Medulla oblongata (tissue), 1 donor: Measurements from ENCODE around the gene BCL2L11.

Source experiments
- DNase-seq: peaks from one replicate; pipeline ENCODE4 v3.0.0-alpha.2; 2015; ENCODE audit errors: extremely low spot score

BCL2L11 gene

DNA sequence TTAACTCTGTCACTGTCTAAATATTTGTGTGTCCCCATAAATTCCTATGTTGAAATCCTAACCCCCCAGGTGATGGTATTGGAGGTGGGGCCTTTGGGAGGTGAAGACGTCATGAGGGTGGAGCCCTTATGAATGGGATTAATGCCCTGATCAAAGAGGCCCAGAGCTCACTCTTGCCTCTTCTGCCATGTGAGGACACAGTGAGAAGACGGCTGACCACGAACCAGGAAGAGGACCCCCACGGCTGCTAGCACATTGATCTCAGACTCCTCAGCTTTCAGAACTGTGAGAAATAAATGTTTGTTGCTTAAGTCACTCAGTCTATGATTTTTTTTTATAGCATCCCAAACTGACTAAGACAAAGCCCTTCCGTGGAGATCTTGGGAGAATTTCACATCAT lies 71.2 kb downstream of the BCL2L11 start:
- DNase-seq, result no peak

DNA sequence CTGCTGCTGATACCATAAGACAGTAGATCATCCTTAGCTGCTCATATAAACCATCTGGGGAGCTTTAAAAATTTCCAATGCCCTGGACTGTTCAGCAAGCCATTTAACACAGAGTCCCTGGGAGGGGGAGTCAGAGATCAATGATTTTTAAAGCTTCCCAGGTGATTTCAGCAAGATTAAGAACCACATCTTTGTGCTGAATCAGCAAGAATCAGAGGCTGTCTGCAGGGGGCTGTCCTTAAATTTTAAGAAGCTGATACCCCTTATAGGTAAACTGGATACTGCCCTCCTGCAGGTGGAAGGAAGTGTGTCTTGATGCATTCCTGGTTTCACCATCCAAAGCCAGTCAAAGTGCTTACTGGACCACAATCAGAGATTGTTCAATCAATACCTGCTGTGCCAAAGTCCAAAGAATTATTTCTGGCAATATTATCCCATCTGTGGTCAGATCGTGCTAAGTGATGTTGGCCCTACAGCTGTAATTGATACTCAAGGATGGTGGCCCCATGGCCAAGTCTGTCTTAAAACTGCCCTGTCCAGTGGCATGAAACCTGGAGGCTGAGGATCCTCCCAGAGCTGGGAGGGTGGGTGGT lies 72.2 kb downstream of the BCL2L11 start:
- DNase-seq, result no peak

DNA sequence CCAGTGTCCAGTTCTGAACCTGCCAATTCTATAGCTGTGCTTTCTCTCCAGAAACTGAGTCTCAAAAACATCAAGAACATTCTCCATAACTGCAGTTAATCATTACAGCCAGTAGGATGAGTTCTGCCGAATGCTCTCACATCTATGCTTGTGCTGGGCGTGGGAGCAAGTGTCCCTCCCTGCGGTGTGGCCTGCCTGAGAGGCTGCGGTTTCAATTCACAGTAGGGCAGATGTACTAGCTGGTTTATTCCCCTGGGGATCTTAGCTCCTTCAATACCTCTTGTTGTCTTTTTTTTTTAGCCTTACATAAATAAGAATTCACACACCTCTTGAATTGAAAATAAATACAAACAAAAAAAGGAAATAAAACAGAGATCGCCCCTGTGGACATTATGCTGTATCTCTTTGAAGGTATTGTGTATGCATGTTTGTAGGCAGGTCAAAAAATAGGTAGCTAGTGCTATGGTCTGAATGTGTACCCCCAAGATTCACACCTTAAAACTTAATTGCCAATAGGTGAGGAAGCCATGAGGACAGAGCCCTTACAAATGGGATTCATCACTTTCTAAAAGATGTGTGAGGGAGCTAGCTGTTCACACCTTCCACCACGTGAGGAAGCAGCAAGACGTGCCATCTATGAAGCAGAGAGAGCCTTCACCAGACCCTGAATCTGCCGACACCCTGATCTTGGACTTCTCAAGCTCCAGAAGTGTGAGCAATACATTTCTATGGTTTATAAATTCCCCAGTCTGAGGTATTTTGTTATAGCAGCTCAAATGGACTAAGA lies 74.3 kb downstream of the BCL2L11 start:
- DNase-seq, result no peak

DNA sequence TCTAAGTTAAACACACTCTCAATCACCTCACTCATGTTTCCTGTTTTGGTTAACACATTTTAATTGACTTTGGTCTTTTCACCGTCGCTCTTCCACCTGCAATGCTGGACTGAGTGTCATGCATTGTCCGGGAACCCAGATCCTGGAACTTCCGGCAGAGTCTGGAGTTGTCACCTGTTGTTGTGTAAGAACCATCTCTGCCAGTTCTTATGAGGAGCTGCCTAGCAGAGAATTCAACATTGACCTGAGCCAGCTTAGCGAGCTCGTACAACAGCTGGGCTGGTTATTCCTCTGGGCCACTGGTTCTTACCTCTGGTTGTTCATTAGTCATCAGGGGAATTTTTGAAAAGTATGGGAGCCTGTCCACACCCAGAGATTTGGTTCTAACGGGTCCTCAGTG lies 75.7 kb downstream of the BCL2L11 start:
- DNase-seq, result no peak

DNA sequence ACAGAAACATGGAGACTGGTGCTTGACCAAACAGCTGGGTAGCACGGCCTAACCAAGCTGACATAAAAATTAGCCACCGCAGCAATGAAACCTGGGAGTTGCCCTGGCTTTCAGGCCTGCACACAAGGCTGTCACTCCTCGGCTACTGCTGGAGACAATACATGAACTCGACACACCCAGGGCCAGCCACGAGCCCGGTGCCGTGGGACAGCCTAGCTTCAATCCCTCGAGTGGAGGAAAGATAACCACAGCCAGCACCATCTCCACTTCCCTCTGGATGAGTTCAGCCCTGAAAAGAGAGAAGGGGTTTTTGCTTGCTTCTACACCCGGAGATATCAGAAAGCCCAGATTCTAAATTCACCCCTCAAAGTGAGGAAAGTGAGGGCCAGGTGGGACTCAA lies 78.0 kb downstream of the BCL2L11 start:
- DNase-seq, result no peak

DNA sequence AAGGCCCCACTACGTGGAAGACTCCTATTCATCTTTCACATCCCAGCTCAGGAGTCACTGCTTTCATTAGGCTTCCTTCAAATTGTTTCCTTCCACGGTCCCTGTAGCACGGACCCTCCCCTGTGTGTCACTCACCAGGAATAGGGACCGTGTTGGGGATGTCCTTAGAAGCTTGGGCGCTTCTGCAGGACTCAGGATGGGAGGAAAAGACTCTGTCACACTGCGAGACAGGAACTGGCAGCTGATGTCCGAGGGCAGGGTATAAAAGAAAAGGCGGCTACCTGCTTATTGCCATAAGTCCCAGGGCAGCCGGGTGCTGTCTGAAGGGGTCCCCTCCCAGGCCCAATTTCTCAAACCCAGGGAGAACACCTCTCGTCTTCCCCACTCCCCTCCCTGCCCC lies 79.1 kb downstream of the BCL2L11 start:
- no peak for DNase-seq

DNA sequence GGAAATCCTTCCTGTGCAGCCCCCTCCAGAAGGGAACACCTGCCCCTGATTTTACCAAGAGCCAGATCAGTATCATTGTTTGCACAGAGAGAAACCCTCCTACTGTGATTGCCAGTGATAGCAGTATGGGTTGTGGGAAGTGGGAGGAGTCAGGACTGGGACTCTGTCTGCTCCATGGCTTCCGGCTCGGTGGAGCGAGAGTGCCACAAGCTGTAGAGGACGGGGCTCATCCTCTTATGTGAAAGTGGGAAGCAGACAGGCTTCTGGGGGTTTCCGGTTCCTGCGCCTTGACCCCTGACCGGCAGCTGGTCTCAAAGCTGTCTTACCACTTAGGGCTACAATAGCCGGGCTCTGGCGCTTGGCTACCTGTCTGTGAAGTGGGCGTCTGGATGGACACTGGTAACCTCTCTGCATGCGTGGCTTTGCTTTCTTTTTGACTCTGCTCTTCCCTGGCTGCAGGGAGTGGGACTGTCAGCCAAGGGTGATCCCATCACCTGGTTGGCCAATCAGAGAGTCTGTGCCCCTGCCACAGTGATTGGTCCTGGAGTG lies 79.7 kb downstream of the BCL2L11 start:
- DNase-seq, result no peak

DNA sequence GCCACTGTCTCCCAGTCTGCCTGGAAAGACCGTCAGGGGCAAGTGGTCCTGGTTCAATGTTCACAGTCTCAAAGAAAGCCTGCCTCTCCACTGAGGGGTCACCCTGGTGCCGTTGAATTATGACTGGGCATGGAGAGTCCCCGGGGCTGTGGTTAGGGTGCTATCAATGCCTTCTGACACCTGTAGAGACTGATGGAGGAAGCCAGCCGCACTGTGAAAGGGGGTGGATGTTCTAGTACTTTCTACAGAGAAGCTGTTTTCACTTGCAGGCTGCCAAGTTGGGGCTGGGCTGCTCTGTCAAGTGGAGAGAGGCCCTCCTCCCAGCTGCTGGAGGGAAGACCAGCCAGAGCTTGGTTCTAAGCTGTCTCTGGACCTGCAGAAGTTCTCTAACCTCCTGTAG lies 80.5 kb downstream of the BCL2L11 start:
- no peak for DNase-seq

DNA sequence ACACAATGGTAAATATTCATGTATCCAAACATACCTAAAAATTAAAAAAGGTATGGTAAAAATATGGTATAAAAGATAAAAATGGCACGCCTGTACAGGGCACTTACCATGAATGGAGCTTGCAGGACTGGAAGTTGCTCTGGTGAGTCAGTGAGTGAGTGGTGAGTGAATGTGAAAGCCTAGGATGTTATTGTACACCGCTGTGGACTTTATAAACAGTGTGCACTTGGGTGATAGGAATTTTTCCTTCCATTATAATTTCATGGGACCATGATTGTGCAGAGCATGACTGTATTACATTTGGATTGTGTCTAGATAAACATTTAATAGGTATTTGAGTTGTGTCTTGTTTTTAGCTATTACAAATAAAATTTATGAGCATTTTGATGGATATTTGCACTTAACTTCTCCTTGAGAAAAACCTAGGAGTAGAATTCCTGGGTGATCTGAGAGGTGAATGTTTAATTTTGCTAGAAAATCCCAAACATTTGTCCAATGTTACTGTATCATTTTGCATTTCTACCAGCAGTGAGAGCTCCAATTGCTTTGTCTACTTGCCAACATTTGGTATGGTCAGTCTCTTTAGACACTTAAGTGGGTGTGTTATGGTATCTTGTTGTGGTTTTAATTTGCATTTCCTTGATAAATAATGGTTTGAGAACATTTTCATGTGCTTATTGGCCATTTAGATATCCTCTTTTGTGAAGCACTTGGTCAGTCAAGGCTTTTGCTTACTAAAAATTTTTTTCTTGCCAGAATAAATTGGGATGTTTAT lies 81.7 kb downstream of the BCL2L11 start:
- no peak for DNase-seq

DNA sequence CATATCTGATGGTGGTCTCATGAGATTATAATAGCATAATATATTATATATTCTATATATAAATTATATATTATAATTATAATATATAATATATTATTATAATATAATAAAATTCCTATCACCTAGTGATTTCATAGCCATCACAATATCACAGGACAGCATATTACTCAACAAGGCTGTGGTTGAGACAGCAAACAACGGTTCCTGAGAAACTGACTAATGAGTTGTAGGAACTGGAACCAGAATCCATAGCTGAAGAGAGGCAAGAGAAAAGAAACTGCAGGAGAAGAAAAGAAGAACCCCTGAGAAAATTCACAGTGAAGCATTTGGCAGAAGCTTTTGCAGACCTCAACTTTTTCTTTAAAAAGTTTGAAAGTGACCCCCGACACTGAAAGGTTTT lies 84.0 kb downstream of the BCL2L11 start:
- DNase-seq, result no peak

DNA sequence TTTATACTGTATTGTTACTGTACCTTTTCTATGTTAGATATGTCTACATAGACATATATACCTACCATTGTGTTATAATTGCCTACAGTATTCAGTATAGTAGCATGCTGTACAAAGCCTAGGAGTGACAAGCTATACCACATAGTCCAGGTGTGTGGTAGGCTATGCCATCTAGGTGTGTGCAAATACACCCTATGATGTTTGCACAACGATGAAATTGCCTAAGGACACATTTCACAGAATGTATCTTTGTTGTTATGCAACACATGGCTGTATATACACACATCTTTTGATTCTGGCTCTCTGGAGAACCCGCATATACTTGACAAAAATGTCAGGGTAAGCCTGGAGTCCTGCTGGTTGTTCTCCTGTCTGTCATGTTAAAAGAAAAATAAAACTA lies 85.1 kb downstream of the BCL2L11 start:
- no peak for DNase-seq

DNA sequence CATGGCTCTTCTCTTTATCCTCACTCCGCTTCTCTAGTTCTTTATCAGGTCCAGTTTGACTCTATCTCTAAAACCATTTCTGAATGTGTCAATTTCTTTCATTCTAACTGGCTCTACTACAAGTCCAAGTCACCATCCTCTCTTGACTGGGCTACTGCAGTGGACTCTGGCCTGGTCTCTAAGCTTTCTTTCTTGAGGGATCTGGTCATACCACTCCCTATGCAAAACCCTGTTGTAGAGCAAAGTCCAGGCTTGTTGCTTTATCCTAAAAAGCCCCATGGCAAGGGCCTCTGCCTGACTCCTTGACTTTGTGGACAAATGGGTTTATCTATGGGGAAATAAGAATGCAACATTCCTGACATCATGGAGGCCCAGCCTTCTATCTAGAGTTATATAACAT lies 87.1 kb downstream of the BCL2L11 start:
- no peak for DNase-seq

DNA sequence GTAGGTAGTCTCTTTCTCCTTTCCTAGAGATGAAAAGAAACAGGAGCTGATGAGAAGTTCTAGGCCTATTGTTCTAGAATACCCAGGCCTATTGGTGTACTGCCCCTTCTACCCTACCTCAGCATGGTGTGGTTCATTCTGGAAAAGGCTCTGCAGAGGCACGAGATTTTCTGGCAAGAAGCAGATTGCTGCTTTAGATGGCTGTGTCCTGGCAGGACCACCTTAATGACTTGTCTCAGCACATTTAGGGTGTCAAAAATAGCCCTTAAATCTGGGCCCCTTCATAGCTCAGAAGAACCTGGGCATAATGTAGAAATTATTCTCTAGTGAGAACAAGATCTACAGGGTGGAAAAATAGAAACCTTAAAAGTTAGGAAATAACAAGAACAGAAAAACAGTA lies 87.9 kb downstream of the BCL2L11 start:
- no peak for DNase-seq

DNA sequence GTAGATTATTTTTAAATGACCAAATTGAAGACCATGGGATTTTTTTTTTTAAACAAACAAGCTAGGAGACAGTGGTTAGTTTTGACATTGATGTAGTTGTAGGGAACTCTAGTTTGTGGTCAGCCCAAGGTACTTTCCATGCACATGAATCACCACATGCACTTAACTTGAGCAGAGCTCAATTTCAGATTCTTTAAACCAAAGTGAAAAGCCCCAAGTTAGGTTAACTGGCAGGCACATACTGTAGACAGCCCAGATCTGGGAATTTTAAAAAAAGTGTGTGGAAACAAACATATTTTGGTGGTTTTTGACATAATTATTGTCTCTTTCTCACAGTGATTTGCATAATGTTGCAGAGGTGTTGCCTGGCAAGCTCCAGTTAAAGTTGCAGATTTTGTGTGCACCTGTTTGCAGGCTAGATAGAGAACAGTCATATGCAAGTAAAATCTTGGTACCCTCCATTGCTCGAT lies 88.4 kb downstream of the BCL2L11 start:
- no peak for DNase-seq

DNA sequence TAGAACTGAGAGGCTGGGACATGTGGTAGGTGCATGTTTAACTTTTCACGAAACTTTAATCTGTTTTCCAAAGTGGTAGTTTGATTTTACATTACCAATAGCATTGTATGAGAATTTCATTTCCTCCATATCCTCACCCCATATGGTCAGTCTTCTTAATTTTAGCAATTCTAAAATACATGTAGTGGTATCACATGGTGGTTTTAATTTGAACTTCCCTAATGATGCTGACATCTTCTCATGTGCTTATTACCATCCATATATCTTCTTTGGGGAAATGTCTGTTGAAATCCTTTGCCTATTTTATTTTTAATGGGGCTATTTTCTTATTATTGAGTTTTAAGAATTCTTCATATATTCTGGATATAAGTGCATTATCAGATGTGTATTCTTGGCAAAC lies 89.3 kb downstream of the BCL2L11 start:
- no peak for DNase-seq

DNA sequence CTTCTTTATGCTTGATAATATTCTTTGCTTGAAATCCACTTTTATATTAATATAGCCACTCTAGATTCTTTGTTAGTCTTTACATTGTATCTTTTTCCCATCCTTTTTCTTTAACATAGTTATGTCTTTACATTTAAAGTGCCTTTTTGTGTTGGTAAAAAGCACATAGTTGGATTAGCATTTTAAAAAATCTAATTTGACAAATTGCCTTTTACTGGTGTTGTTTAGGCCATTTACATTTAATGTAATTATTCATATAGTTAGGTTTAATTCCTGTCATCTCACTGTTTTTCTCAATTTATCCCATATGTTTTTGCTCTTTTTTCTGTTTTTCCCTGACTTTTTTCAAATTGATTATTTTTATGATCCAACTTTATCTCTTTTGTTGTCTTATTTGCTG lies 93.2 kb downstream of the BCL2L11 start:
- no peak for DNase-seq

DNA sequence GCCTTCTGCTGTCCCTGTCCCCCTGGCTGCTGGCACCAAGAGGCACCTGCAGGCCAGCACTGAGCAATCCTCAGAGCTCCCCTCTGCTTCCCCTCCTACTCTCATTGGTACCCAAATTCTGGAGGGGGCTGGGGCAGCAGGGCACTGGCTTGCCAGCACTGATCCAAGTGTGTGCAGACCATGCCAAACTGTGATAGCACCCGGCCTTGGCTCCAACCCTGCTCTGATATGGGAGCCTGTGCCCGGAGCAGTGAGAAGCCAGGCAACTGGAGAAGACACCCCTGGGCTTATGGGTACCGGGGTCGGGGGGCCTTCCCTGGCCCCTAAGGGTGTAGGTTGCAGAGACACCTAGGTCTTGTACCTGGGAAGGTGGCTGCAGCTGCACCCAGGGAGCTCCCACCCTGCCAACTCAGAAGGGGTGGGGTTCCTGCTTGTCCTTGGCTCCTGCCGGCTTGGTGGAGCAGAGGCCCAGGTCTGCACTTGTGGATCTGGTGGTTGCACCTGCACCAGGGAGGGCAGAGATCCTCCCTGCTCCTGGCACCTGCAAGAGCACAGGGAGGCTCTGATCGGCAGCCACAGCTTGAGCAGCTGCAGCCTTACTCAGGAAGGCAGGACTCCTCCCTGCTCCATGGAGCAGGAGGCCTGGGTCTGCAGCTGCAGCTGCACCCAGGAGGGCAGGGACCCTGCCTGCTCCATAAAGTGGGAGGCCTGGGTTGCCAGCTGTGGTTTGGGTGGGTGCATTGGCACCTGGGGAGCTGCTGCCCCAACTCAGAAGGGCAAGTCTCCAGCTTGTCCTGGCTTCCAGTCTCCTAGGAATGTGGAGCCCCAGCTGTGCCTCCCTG lies 96.3 kb downstream of the BCL2L11 start:
- no peak for DNase-seq
